H1 (cell line): Measurements from ENCODE around the gene ASMTL.

Source experiments
- BCL11A ChIP-seq, 2 experiments: IDR thresholded peaks; one replicate each; pipeline ENCODE4 v1.6.1; 2011; ENCODE audit warnings: low read depth in 2 of 2, low read length in 2 of 2, mild to moderate bottlenecking in 2 of 2
- EZH2 ChIP-seq: fragments of 200-600 bp; sonication (generic); IDR thresholded peaks from 2 replicates; pipeline ENCODE4 v1.7.1; 2012; ENCODE audit warnings: low read depth, mild to moderate bottlenecking, moderate library complexity, low read length, inconsistent platforms; ENCODE audit not compliant: severe bottlenecking
- KDM1A ChIP-seq: fragments of 200-600, 300-600 bp; sonication (generic); IDR thresholded peaks from 2 replicates; pipeline ENCODE4 v1.7.1; 2016; ENCODE audit warnings: mild to moderate bottlenecking, low read length, borderline replicate concordance
- SIN3A ChIP-seq, 2 experiments: IDR thresholded peaks in 1 of 2; conservative IDR thresholded peaks in 1 of 2; 2 replicates each; pipeline ENCODE4 v1.6.1; 2011 to 2012; ENCODE audit warnings: low read length in 2 of 2, improper control_type of control experiment in 1 of 2, low read depth in 1 of 2, mild to moderate bottlenecking in 1 of 2
- YY1 ChIP-seq: IDR thresholded peaks from 2 replicates; pipeline ENCODE4 v1.6.1; 2011; ENCODE audit warnings: low read depth, mild to moderate bottlenecking, low read length
- TF ChIP-seq, protein P1 (sequence below), 3 experiments: IDR thresholded peaks; 1 replicate in 2 of 3; 2 replicates in 1 of 3; pipeline versions ENCODE4 v1.5.1 to v1.6.1; 2011; ENCODE audit warnings: low read length in 3 of 3, mild to moderate bottlenecking in 3 of 3, inconsistent platforms in 2 of 3, low read depth in 1 of 3, moderate library complexity in 1 of 3; ENCODE audit not compliant: insufficient read depth in 1 of 3; ENCODE audit errors: control extremely low read depth in 1 of 3
- TF ChIP-seq, protein P2 (sequence below): IDR thresholded peaks from 2 replicates; pipeline ENCODE4 v1.6.1; 2011; ENCODE audit warnings: low read depth, mild to moderate bottlenecking, low read length; ENCODE audit not compliant: insufficient read depth

DNA sequence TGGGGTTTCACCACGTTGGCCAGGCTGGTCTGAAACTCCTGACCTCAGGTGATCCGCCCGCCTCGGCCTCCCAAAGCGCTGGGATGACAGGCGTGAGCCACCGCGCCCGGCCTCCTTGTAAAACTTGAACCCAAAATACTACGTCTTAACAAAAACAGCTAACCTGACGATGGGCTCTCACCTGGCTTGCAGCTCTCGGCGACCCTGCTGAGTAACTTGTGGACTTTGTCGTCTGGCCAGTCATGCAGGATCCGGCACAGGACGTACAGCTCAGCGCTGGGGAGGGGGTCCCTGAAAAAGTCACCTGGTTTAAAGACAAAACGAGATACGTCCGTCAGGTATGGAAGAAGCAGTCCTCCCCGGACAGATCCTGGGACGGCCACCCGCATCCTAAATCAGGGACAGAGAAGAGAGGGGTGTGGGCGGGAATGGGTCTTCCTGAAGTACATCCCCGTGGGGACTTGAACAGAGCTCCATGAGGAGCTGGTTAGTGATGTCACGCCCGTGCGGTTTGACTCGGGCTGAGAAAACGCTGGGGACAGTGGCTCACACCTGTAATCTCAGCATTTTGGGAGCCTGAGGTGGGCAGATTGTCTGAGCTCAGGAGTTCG is 40.1 kb downstream of the ASMTL start:
- TF ChIP-seq, protein P1, sequence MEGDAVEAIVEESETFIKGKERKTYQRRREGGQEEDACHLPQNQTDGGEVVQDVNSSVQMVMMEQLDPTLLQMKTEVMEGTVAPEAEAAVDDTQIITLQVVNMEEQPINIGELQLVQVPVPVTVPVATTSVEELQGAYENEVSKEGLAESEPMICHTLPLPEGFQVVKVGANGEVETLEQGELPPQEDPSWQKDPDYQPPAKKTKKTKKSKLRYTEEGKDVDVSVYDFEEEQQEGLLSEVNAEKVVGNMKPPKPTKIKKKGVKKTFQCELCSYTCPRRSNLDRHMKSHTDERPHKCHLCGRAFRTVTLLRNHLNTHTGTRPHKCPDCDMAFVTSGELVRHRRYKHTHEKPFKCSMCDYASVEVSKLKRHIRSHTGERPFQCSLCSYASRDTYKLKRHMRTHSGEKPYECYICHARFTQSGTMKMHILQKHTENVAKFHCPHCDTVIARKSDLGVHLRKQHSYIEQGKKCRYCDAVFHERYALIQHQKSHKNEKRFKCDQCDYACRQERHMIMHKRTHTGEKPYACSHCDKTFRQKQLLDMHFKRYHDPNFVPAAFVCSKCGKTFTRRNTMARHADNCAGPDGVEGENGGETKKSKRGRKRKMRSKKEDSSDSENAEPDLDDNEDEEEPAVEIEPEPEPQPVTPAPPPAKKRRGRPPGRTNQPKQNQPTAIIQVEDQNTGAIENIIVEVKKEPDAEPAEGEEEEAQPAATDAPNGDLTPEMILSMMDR (IDR thresholded peaks at IDR 0.05; ENCODE audit: control extremely low read depth in 1 of 3, insufficient read depth in 1 of 3, low read depth in 1 of 3, low read length in 3 of 3), result no peak
- TF ChIP-seq KDM1A, result no peak
- TF ChIP-seq, protein P2, sequence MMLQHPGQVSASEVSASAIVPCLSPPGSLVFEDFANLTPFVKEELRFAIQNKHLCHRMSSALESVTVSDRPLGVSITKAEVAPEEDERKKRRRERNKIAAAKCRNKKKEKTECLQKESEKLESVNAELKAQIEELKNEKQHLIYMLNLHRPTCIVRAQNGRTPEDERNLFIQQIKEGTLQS, result no peak
- TF ChIP-seq YY1, result no peak
- TF ChIP-seq EZH2, result no peak
- TF ChIP-seq SIN3A (conservative IDR thresholded peaks at IDR 0.05 in 1 of 2, IDR thresholded peaks at IDR 0.05 in 1 of 2; ENCODE audit: low read depth in 1 of 2, low read length in 2 of 2), result no peak
- no peak for TF ChIP-seq BCL11A (IDR thresholded peaks at IDR 0.05; ENCODE audit: low read depth in 2 of 2, low read length in 2 of 2)
